GM21717 (cell line): Measurements from ENCODE around the gene MRPL51.
A peak's percentile ranks its signal among the peaks of the same experiment; 100 is the strongest.
"Not testable (repeated sequence)": the region's sequence is repeated elsewhere in the genome, so short reads cannot be mapped to it uniquely, and the experiment has no call there.

ENCODE experiments used
- ATAC-seq: cut with Tn5 transposase; IDR thresholded peaks from one replicate; pipeline ENCODE4 v1.9.1; 2021; ENCODE audit warnings: mild to moderate bottlenecking, moderate library complexity; ENCODE audit not compliant: unreplicated experiment

The MRPL51 gene

DNA sequence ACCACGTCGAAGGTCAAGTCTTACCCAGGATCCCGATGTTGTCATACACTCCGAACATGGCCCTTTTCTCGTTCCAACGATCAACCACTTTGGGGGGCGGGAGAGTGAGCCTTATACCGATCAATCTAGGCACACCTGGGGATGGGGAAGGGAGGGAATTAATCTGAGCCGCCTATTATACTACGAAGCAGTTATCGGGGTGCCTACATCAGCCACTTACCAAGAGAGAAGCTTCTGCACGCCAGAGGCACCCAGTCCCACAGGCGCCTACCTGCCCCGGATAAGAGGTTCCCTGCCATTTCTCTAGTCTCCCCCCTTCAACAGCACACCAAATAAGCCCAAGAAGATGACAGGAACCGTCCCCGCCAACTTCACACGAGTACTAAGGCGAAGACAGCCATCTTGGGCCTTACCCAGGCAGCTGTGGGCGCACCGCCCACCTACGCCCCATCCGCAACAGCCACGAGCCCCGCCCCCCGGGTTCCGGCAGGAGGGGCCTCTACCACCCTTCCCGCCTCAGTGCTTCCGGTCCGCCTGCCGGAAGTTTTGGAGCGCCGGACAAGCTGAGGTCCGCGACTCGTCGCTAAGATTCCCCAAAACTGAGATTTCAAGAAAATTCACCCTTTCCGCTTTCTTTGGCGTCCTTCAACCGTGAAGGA is at the start of gene MRPL51:
MRPL51 (minus strand) TSS at position 425 of the 659 bp plus-strand sequence; CDS start at position 299, 126 bp downstream.
- peak; percentile 61 for ATAC-seq

GRCh38 chr12:6542209-6543009 is 49.3 kb upstream of the MRPL51 start:
- ATAC-seq, result no peak

- ATAC-seq, result no peak
These were observed 48.5 kb upstream of the MRPL51 start for GRCh38 chr12:6541371-6542165.

DNA sequence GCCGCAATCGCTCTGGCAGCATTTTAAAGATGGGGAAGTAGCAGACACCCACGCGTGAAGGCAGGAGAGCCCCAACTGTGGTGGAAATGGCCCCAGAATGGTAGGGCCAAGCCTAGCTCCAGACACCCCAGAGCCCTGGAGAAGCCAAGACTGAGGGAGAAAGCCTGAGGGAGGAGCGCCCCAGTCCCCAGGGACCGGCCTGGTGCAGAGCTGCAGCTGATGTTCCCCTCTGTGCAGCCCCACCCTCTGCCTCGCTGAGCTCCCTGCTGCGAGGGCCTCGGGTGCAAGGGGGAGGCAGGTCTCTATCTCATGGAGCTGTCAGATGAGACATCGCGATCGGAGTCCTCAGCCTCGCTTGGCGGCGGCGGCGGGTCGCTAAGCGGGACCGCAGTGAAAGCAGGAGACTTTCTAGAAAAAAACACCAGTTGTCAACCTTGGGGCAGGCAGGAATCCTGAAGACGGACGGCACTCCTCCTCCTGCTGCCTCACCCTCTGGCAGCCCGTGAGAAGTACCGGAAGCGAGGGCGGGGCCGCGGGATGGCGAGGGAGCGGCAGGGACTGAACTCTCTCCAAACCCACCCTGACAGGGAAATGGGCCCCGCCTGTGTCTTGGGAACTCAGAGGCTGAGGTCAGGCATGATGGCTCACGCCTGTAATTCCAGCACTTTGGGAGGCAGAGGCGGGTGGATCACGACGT is 47.3 kb upstream of the MRPL51 start:
- ATAC-seq, result no peak

DNA sequence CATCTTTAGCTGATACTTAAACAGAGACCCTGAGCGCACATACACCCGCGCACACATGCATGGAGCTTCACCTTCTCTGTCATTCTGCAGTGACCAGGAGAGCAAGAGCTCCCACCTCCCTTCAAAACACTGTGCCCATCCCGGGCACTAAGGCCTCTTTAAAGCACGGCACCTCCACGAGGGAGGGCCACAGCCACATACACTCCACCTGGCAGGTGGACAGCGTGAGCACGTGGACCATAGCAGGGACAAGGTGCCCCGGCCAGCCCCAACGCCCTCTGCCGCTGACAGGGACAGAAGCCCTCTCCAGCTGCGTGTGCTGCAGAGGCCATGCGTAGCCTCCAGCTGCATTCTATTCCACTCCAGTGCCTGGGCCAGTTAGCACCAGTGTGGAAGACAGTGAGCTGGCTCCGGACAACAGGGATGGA is 46.7 kb upstream of the MRPL51 start:
- ATAC-seq, result no peak

DNA sequence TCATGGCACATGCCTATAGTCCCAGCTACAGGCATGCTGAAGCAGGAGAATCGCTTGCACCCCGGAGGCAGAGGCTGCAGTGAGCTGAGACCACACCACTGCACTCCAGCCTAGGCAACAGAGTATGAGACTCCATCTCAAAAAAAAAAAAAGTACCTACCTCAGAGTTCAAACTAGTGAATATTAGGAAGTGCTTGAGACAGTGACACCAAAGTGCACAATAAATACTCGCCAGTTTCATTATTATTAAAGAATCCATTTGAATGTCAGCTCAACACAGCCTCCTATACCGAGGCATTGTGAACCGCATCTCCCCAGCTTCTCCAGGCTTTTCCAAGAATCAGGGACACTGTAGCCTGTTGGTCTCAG is 46.2 kb upstream of the MRPL51 start:
- ATAC-seq, result no peak

DNA sequence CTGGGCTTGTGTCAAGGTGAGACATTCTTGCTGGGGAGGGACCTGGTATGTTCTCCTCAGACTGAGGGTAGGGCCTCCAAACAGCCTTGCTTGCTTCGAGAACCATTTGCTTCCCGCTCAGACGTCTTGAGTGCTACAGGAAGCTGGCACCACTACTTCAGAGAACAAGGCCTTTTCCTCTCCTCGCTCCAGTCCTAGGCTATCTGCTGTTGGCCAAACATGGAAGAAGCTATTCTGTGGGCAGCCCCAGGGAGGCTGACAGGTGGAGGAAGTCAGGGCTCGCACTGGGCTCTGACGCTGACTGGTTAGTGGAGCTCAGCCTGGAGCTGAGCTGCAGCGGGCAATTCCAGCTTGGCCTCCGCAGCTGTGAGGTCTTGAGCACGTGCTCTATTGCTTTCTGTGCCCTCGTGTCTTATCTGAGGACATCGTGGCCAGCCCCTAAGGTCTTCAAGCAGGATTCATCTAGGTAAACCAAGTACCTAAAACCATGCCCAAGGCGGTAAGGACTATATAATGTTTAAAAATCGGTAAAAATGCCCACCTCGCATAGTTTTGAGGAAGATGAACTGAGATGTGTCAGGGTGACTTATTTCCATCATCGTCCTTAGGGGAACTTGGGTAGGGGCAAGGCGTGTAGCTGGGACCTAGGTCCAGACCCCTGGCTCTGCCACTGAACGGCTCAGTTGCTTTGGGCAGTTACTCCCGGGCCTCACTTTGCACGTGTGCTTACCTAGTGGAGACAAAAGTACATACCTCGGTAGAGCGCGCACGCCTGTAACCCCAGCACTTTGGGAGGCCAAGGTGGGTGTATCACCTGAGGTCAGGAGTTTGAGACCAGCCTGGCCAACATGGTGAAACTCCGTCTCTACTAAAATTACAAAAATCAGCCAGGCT is 45.6 kb upstream of the MRPL51 start:
- no peak for ATAC-seq

GRCh38 chr12:6537580-6538419 is 44.7 kb upstream of the MRPL51 start:
- not testable (repeated sequence) for ATAC-seq

DNA sequence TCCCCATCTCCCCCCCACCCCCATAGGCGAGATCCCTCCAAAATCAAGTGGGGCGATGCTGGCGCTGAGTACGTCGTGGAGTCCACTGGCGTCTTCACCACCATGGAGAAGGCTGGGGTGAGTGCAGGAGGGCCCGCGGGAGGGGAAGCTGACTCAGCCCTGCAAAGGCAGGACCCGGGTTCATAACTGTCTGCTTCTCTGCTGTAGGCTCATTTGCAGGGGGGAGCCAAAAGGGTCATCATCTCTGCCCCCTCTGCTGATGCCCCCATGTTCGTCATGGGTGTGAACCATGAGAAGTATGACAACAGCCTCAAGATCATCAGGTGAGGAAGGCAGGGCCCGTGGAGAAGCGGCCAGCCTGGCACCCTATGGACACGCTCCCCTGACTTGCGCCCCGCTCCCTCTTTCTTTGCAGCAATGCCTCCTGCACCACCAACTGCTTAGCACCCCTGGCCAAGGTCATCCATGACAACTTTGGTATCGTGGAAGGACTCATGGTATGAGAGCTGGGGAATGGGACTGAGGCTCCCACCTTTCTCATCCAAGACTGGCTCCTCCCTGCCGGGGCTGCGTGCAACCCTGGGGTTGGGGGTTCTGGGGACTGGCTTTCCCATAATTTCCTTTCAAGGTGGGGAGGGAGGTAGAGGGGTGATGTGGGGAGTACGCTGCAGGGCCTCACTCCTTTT is 44.0 kb upstream of the MRPL51 start:
- no peak for ATAC-seq

- ATAC-seq, result no peak
These were observed 43.1 kb upstream of the MRPL51 start for GRCh38 chr12:6535960-6536847.

GRCh38 chr12:6535697-6535946 is 42.6 kb upstream of the MRPL51 start:
- no peak for ATAC-seq

- peak; percentile 11 for ATAC-seq
These were observed 42.1 kb upstream of the MRPL51 start for GRCh38 chr12:6534945-6535696.

GRCh38 chr12:6534695-6534944 is 41.6 kb upstream of the MRPL51 start:
- no peak for ATAC-seq

GRCh38 chr12:6533923-6534694 is 41.0 kb upstream of the MRPL51 start, which contains the start of gene GAPDH:
GAPDH (plus strand) TSS chr12:6534517; CDS start chr12:6534833, 316 bp downstream.
- peak; percentile 49 for ATAC-seq

DNA sequence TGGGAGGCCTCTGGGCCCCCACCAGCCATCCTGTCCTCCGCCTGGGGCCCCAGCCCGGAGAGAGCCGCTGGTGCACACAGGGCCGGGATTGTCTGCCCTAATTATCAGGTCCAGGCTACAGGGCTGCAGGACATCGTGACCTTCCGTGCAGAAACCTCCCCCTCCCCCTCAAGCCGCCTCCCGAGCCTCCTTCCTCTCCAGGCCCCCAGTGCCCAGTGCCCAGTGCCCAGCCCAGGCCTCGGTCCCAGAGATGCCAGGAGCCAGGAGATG is 40.5 kb upstream of the MRPL51 start:
- peak; percentile 2 for ATAC-seq

DNA sequence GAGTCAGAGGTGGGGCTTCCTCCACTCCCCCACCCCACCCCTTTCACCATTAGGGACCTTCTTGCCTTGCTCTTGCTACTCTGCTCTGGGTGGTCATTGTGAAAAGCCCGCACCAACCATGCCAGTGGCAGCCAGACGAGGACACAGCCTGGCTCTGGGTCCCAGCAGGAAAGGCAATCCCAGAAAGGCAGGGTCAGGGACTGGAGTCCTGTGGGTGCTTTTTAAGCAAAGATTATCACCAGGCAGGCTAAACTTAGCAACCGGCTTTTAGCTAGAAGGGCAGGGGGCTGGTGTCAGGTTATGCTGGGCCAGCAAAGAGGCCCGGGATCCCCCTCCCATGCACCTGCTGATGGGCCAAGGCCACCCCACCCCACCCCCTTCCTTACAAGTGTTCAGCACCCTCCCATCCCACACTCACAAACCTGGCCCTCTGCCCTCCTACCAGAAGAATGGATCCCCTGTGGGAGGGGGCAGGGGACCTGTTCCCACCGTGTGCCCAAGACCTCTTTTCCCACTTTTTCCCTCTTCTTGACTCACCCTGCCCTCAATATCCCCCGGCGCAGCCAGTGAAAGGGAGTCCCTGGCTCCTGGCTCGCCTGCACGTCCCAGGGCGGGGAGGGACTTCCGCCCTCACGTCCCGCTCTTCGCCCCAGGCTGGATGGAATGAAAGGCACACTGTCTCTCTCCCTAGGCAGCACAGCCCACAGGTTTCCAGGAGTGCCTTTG is 40.0 kb upstream of the MRPL51 start:
- ATAC-seq, result peak; percentile 16
